ENCODE measurements around the gene RYR3.

- TF ChIP-seq CTCF (conservative IDR thresholded peaks at IDR 0.05; ENCODE audit: low read depth, low read length) (no peak), EZH2 (IDR thresholded peaks at IDR 0.05; ENCODE audit: low read length, unreplicated experiment) (no peak), EZH2phosphoT487 (IDR thresholded peaks at IDR 0.05; ENCODE audit: borderline replicate concordance, low read length) (no peak)
Measured at GRCh38 chr15:33395321-33395720, 84.6 kb downstream of the RYR3 start.
